ENCODE results near the gene BRSK2.

DNA sequence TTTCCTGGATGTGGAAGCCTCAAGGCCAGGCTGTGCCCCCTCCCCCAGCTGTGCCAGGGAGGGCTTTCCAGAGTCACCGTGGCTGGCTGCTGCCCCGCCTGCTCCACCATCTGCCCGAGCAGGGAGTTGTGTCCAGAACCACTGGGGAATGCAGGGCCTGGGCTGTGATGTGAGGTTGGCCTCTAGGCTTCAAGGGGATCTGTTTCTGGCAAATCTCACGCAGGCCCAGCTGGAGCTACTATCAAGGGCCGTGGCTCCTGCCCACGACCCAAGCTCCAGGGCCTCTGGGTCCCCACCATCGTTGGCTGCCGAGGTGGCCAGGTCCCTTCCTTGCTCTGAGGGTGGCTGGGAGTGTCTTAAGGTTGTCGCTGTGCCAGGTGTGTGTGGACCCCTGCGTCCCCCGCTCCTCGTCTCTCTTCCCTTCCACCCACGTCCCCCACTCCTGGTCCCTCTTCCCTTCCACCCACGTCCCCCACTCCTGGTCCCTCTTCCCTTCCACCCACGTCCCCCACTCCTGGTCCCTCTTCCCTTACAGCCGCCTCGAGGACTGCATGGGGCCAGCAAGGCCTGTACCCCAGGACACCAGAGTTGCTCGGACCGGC lies 6.1 kb downstream of the BRSK2 start:
- TF ChIP-seq, protein P1, sequence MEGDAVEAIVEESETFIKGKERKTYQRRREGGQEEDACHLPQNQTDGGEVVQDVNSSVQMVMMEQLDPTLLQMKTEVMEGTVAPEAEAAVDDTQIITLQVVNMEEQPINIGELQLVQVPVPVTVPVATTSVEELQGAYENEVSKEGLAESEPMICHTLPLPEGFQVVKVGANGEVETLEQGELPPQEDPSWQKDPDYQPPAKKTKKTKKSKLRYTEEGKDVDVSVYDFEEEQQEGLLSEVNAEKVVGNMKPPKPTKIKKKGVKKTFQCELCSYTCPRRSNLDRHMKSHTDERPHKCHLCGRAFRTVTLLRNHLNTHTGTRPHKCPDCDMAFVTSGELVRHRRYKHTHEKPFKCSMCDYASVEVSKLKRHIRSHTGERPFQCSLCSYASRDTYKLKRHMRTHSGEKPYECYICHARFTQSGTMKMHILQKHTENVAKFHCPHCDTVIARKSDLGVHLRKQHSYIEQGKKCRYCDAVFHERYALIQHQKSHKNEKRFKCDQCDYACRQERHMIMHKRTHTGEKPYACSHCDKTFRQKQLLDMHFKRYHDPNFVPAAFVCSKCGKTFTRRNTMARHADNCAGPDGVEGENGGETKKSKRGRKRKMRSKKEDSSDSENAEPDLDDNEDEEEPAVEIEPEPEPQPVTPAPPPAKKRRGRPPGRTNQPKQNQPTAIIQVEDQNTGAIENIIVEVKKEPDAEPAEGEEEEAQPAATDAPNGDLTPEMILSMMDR (conservative IDR thresholded peaks at IDR 0.05; ENCODE audit: low read depth, low read length): no peak
- TF ChIP-seq, protein P2, sequence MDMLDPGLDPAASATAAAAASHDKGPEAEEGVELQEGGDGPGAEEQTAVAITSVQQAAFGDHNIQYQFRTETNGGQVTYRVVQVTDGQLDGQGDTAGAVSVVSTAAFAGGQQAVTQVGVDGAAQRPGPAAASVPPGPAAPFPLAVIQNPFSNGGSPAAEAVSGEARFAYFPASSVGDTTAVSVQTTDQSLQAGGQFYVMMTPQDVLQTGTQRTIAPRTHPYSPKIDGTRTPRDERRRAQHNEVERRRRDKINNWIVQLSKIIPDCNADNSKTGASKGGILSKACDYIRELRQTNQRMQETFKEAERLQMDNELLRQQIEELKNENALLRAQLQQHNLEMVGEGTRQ (IDR thresholded peaks at IDR 0.05; ENCODE audit: low read depth, low read length): no peak
- TF ChIP-seq, protein P3, sequence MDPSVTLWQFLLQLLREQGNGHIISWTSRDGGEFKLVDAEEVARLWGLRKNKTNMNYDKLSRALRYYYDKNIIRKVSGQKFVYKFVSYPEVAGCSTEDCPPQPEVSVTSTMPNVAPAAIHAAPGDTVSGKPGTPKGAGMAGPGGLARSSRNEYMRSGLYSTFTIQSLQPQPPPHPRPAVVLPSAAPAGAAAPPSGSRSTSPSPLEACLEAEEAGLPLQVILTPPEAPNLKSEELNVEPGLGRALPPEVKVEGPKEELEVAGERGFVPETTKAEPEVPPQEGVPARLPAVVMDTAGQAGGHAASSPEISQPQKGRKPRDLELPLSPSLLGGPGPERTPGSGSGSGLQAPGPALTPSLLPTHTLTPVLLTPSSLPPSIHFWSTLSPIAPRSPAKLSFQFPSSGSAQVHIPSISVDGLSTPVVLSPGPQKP (IDR thresholded peaks at IDR 0.05; ENCODE audit: borderline replicate concordance, low read depth, low read length): no peak
- no peak for TF ChIP-seq RCOR1 (IDR thresholded peaks at IDR 0.05; ENCODE audit: insufficient replicate concordance, low read length)
- TF ChIP-seq SMC3 (IDR thresholded peaks at IDR 0.05; ENCODE audit: low read depth, low read length): no peak
- TF ChIP-seq MAFK (IDR thresholded peaks at IDR 0.05; ENCODE audit: low read depth, low read length): no peak
- no peak for TF ChIP-seq POLR2A (IDR thresholded peaks at IDR 0.05; ENCODE audit: low read depth, low read length)
- no peak for TF ChIP-seq MXI1 (IDR thresholded peaks at IDR 0.05; ENCODE audit: borderline replicate concordance, low read depth, low read length)
- TF ChIP-seq RFX5 (IDR thresholded peaks at IDR 0.05; ENCODE audit: low read depth, low read length): no peak
- no peak for TF ChIP-seq MAZ (IDR thresholded peaks at IDR 0.05; ENCODE audit: borderline replicate concordance, low read depth, low read length)
- TF ChIP-seq NFE2L2 (IDR thresholded peaks at IDR 0.05; ENCODE audit: low read depth, low read length): no peak

Data from IMR-90 (cell line).